HG02981 (cell line): Measurements from ENCODE around the gene ITPKC.

ENCODE experiments used
- ATAC-seq: cut with Tn5 transposase; IDR thresholded peaks from one replicate; pipeline ENCODE4 v1.9.1; 2021; ENCODE audit warnings: mild to moderate bottlenecking, moderate library complexity; ENCODE audit not compliant: unreplicated experiment

Gene ITPKC

GRCh38 chr19:40786060-40787037, 69.4 kb downstream of the ITPKC start:
- no peak for ATAC-seq
